HG03442 (cell line): Measurements from ENCODE around the gene BCCIP.

Experiments used
- ATAC-seq: cut with Tn5 transposase; IDR thresholded peaks from one replicate; pipeline ENCODE4 v1.9.1; 2021; ENCODE audit warnings: mild to moderate bottlenecking, moderate library complexity; ENCODE audit not compliant: unreplicated experiment

The BCCIP gene

DNA sequence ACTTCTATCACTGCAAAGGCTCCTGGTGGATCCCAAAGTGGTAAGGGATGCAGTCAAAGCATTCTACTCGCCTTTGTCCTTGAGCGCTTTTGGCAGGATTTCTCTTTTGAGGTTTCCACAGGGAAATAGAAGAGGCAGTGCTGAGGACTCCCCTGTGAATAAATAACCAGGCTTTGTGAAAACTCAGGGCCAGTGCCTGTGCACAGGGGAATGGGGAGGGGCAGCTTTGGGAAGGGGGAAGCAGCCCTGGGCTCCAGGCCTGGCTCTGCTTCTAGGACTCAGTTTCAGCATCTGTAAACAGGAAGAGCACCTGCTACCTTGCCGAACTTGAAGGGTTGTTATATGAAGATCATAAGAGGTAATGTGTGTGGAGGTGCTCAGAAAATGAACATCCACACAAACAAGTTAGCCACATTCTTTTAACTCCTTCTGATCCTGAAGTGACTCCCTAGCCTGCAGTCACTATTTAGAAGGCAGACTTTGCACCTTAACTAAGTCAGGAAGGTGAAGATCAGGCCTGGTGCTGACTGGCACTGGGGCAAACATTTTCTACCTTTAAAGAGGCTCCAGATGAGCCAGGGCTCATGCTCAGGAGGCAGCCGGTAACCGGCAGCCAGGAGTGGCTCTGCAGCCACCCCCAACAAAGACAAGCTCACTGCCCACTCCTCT is 25.2 kb upstream of the BCCIP start:
- ATAC-seq: no peak

DNA sequence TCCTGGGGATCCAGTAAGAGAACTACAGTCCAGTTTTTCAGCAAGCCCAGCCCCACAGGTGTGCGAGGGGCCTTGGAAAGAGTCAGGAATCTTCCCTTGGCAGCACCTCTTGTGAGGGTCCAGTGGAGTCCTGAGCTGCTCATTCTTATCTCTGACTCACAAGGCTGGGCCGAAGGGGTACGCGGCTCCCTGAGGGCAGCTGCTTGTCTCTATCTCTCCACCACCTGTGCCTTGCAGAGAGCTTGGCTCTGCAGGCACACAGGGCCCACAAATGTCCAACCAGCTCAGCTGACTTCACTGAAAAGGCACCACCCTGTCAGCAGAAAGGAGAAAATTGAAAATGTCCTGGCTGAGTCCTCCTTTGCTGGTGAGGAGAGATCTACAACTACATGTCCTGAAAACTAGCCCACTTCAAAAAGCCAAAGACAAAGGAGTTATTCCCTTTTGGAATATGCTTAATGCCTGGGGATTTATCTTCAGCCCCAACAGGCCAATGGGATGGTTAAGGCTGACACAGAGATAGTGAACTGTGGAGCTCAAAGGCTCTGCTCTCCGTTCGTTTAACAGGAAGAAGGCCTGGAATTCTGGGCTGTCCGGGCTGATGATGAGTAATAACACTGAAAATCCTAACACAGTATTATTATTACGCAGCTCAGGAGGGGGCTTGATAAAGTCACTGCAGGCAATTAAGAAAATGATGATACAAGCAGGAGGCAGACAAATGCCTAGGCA is 23.7 kb upstream of the BCCIP start:
- no peak for ATAC-seq

DNA sequence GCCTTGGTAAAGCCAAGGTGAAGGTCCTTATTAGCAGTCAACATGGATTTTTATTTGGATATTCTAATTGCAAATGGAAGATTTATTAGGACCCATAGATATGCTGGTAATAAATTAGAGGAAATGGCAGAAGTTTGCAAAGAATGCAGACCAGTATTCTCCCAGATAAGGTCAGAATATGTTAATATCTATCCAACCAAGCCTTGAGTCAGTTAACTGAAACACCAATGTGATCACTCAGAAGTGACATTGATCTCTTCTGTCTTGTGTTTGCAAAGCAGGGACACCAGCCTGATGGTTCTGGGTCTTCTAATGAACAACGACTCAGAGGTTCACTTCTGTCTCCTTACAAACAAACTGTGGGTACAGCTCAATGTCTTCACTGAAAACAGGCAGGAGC is 21.8 kb upstream of the BCCIP start:
- no peak for ATAC-seq

DNA sequence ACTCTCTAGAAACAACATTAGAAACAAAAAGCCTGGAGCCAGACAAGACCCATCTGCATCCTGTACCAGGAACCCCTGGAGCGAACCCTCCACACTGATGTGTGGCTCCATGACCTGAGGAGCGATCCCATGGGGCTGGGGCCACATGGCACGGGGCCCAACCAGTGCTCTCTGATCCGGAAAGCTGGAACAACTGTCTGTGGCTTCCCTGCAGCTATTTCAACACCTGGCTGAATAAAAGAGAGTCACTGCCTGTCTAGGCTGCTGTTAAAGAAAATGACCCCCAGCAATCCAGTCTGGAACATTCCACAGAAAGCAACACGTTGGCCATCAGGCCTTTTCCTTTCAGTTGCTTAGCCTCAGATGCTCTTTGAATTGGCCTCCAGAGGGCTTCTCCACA is 21.2 kb upstream of the BCCIP start:
- ATAC-seq: no peak

DNA sequence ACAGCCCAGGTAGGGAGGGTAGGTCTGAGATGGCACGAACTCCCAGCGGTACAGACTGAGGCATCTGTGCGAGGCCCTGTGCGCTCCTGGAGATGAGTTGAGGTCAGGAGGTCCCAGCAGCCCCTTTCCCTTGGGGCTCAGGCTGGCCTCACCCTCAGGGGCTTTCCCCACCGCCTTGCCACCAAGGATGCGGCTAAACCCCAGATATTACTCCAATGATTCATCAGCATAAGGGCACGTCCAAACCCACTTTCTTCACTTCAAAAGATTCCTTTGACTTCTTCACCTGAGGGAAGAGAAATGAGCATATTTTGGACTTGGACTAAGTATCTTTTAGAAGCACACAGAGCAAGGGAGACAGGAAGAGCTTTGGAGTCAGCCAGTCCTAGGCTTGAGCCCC is 20.6 kb upstream of the BCCIP start:
- no peak for ATAC-seq

DNA sequence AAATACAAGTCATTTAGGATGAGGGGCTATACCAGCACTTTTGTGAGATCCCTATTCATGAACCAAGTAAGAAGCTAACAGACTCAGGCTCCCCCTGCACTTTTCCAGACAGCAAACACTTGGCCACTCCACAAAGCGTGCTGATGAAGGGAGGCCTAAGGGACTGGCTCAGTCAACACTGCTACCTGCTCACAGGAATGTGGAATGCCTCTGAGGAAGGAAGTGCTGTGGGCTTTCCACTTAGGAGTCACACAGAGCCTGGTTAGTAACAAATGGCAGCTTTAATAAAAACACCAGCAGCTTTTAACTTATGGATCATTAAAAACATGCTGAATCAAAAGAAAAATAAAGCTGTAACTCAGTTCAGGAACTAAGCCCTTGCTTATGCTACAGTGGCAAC is 15.3 kb upstream of the BCCIP start:
- ATAC-seq: no peak

DNA sequence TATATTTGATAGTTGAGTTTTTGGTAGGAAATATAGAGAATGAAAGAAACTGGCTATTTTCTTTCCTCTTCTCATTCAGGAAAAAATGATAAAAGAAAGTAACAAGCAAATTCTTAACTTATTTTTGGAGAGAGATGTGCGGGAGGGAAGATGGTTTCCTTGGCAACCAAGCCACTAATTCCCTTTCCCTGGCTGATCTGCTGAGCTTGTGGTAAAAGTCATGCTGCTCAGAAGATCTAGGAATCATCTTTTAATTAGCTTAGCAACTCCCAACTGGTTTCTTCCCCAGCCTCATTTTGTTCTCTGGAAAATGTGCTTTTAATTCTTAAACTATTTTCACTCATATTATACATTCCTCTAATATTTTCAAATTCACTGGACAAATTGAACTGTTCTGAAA is 12.1 kb upstream of the BCCIP start:
- ATAC-seq: no peak

DNA sequence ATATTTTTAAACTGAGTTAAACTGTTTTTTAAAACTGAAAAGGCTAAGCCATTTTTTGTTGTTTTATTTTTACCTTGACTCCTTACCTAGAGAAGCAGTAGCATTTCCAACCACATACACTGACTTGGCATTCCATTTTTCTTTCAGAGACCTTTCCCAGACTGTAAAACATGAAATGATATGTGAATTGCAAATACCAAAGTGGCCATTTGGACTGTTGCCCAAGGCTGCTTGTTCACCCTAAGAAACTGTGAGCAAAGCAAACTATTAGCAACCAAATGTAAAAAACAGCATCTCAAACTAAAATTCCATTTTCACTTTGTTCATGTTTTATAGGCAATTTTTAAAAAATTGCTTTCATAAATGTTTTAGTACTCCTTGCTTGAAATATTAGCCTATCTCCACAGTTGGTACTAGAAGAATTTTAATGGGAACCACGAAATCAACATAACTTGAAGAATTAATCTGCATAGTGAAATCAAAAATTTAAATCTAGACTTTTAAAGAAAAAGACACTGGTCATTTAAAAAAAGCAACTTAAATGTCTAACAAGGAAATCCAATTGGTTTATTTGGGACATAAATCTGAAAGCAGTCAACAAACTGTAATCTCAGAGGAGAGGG is 11.1 kb upstream of the BCCIP start:
- no peak for ATAC-seq

DNA sequence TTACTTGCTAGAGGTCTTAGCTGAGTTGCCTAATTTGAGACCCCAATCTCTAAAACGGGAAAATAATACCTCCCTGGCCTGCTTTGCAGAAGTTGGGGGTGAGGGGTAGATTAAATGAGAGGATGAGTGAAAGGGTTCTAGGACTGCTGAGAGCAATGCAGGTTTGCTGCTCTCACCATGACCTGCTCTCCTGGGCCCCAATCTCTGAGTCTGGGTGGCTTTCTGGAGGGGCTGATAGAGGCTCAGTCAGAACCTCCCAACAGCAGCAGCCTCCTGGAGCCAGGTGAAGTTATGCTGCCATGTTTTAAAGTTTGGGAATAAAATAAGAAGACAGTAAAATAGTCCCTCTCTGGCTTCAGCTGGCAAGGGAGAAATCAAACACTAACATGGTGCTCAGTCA is 7.6 kb upstream of the BCCIP start:
- ATAC-seq: no peak

DNA sequence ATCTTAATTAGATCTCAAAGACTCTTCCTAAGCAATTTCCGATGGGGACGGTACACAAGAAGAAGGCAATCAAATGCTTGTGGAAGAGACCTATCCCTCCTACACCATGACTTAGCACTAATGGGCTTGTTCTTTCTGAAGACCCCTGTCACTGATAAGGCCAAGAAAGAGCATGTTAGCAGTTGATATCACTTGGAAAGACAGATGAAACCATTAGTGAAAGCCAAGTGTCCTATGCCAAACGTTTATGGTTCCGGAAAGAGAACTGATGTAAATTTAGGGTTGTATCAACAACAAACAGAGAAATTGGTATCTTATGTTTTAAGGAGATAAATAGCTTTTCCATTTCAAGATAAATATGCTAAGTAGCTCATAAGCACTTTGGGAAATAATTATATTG is 6.8 kb upstream of the BCCIP start:
- no peak for ATAC-seq

DNA sequence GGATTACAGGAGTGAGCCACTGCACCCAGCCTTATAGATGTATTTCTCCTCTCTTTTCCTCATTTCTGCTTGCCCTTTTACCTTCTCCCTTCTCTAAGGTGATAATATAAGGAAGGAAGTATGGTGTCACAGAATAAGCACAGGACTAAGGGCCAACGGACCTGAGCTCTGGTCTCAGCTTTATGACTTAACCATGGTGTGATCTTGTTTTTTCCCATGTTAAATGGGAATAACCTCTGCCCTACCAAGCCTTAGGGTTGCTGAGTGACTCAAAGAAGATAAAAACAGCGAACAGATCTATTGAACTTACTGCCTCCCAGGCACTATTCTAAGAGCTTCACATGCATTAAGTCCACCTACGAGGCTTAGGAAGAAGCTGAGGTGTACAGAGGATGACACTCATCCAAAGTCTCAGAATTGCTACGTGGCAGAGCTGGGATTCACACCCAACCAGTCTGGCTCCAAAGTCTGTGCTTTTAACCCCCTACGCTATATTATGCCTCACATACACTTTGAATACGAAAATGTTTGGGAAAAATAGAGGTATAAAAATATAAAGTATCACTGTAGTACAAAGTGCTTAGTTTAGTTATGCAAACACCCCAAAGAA is 5.9 kb upstream of the BCCIP start:
- ATAC-seq: no peak

DNA sequence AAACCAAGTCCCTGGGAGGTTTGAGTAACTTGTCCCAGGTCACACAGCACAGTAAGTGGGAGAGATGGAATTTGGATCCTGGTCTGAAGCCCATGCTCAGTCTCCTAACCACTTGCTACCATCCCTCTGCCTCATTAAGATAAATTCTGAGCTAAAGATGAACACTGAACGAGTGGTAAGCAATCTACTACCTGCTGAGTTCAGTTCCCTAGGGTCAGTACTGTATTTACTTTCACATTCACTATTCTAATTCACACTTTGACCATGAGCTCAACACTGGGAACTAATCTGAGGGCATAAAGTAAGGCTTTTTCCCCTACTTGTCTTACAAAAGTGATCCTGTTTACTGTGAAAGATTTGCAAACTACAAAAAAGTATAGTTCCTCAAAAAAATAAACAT is 2.6 kb upstream of the BCCIP start:
- peak; percentile 57 for ATAC-seq

DNA sequence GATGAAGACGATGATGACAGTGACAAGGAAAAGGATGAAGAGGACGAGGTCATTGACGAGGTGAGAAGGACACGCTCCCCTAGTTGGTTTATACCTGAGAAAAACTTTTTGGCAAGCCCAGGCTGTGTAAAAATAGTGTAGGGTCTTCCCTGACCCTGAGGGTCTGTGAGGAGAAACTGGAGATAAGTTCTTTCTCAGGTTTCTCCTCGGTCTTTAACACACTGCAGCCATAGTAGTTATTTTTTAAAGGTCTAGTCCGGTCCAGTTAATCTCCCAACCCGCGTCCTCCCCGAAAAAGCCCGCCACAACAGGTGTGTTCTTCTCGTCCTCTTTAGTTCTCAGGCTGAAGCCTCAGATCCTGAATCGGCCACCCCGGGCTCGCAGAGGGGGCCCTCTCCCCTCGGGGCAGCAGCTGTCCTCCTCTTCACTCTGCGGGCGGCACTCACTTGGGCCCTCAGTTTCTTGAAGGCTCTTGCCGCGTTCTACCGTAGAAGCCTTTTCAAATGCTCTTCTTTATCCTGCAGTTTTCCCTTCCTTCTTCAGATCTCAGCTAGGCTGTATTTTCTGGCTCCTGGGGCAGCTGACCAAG is 411 bp downstream of the BCCIP start:
- ATAC-seq: no peak

DNA sequence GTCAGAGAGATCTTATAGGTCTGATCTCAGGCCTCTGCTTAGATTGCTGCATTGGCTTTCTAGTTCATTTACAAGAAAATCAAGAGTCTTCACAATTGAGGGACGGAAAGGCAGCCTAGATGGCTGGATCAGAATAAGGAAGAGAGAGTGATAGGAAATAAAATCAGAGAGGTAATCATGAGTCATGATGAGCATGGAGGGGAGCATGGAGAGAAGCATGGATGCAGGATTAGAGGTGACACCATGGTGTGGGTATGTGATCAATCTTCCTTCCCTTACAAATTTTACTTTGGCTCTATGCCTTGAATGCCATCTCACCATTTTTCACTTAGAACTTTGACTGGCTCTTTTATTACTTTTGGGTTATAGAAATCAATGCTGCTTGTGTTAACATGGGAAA is 1.4 kb downstream of the BCCIP start:
- no peak for ATAC-seq

DNA sequence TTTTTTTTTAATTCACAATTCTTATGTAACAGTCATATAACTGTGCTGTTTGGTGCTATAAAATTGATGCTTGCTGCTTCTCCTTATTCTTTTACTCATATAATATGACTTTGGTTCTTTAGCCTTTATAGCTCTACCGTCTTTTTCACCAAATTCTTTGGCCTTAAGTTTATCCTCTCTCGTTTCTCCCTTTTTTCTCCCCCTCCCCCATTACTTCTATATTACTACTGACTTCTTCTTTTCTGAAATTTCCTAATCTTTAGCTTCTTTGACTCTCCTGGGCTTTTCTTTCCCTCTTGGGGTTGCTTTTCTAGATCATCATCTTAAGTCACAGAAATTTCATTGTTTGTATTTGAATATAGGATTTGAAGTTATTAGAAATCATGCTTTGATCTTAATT is 3.8 kb downstream of the BCCIP start:
- no peak for ATAC-seq

DNA sequence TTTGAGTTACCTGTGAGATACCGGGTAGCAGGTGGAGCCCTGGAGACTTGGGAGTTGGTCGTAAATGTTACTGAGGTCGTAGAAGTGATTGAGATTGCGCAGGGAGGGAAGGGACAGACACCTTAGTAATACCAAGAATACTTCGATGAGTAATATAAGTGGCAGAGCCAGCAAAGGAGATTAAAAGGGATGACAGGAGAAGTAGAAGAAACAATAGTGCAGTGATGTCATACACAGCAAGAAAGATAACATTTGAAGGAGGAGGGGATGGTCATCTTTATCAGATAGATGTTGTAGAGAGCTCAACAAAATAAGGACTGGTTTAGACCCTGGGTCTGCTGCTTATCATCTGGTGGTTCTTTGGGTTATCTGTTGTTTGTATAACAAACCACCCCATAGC is 5.0 kb downstream of the BCCIP start:
- no peak for ATAC-seq

DNA sequence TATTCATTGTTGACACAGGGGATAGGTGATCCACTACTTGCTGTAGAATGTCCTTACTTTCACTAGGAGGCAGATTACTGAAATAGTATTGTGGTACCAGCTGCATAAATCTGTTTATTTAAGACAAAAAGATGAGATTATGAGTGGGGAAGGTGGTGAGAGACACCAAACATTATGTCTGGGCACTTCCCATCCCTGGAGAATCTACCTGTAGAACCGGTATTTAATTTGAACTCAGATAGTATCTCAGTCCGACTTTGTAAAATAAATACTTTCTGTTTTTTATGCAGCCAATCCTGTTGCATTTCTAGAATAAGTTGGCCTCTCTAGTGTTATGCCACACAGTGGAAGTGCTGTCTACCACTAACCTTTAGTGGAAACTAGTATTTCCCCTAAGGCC is 13.4 kb downstream of the BCCIP start:
- no peak for ATAC-seq

DNA sequence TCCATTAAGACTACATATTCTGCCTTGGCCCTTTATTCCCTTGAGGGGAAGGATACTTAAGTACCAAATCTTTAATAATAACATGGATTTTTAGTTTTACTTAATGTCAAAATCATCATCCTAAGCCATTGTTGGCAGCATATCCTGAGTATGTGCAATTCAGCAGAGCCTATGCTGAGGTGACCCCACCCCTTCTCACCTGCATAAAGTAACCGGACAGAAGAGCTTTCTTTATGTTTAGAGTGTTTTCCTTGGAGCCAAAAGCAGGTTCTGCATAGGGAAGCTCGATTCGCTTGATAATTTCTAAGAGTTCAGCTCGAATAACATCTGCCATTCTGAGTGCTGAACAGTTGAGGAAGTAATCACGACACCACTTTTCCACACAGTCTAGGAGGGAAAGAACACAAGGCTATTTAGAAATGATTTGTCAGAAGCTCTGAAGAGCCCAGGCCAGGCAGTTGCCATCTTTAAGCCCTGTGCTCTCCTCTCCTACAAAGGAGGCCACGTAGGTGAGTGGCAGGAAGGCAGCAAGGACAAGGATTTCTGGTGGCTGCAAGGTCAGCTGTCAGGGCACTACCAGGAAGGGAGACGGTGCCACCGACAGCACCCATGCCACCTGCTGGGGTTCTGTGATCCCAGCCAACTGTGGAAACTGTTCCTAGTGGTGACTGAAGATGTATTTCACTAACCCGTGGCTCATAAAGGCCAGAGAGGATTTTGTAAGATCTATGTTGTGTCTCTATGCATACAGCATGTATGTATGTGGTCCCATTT is 15.6 kb downstream of the BCCIP start:
- ATAC-seq: no peak

DNA sequence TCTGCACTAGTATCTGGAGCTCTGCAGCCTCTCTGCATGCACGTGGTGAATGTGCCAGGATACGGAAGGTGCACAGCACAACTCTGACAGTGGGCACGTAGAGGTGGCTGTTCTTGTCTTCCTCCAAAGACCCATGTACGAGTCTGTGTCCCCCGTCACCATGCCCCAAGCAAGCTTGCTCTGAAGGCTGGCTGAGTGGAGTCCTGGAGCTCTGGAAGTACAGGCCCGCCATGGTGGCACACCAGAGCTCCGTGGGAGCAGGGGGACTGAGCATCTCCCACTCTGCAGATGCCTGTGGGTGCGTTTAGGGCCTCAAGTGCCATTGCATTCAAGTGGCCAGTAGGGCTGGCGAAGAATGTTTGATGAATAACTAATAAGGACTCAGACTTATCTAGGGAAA is 17.1 kb downstream of the BCCIP start:
- ATAC-seq: no peak

DNA sequence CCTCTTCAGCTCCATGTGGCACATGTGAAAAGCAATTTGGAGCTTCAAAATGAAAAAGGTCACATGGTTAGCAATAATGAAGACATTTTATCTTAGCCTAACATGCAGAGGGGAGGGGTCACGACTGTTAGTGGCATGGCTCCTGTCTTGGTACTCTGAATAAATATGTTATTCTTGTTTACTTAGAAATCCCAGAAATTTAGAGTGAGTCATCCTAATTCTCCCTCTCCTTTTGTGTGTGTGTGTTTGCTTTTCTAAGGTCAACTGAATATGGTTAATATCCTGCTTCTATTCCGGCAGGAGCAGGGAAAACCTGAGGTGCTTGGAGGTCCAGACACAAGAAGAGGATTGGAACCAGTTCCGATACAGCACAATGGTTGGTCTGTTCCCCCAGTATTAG is 17.6 kb downstream of the BCCIP start:
- no peak for ATAC-seq
